HG03064 (cell line): ENCODE results near the gene GZMB.
"Not testable (repeated sequence)": the region's sequence is repeated elsewhere in the genome, so short reads cannot be mapped to it uniquely, and the experiment has no call there.

ENCODE experiments used
- ATAC-seq: cut with Tn5 transposase; IDR thresholded peaks from one replicate; pipeline ENCODE4 v1.9.1; 2021; ENCODE audit warnings: low read depth; ENCODE audit not compliant: unreplicated experiment

GZMB gene

GRCh38 chr14:24631749-24632335 is 2.1 kb downstream of the GZMB start:
- no peak for ATAC-seq

- ATAC-seq: no peak
These were observed 3.0 kb downstream of the GZMB start for GRCh38 chr14:24630872-24631477.

- ATAC-seq: no peak
These were observed 3.7 kb downstream of the GZMB start for GRCh38 chr14:24630087-24630871.

- ATAC-seq: no peak
These were observed 4.5 kb downstream of the GZMB start for GRCh38 chr14:24629521-24629920.

GRCh38 chr14:24613747-24614146 is 20.2 kb downstream of the GZMB start:
- no peak for ATAC-seq

GRCh38 chr14:24613241-24613640 is 20.7 kb downstream of the GZMB start:
- ATAC-seq: no peak

- ATAC-seq: no peak
These were observed 21.8 kb downstream of the GZMB start for GRCh38 chr14:24612196-24612595.

- peak; percentile 65 for ATAC-seq
These were observed 24.2 kb downstream of the GZMB start, which contains the start of gene GZMH for GRCh38 chr14:24609655-24610344. Gene GZMH, minus strand, starts transcription at chr14:24609685. Its CDS starts 72 bp downstream, at chr14:24609613.

GRCh38 chr14:24607635-24608514 is 26.1 kb downstream of the GZMB start:
- no peak for ATAC-seq

GRCh38 chr14:24607081-24607480 is 26.9 kb downstream of the GZMB start:
- ATAC-seq: no peak

- ATAC-seq: no peak
These were observed 27.7 kb downstream of the GZMB start for GRCh38 chr14:24606297-24606696.

- ATAC-seq: peak; percentile 76
These were observed 28.4 kb downstream of the GZMB start for GRCh38 chr14:24605435-24606190.

GRCh38 chr14:24597403-24597802 is 36.6 kb downstream of the GZMB start:
- ATAC-seq: no peak

GRCh38 chr14:24595073-24595808 is 38.7 kb downstream of the GZMB start:
- ATAC-seq: no peak

- not testable (repeated sequence) for ATAC-seq
These were observed 43.0 kb downstream of the GZMB start for GRCh38 chr14:24591004-24591403.

- not testable (repeated sequence) for ATAC-seq
These were observed 49.6 kb downstream of the GZMB start for GRCh38 chr14:24584402-24584801.
